B cell (primary cell): ENCODE results near the gene LMO7. TPM values are rescaled to one million over a fixed set of nuclear protein-coding genes. Genes with fewer than 3 reads are reported as not detected.

Source experiments
- ATAC-seq: fragments of 200-7000 bp; cut with Tn5 transposase; one replicate; pipeline ENCODE4 v1.10.0; 2021; ENCODE audit warnings: low read depth, mild to moderate bottlenecking, moderate number of reproducible peaks, moderate library complexity
- CTCF ChIA-PET: fragments of 350-600 bp; sonication (Branson Sonifier 250); formaldehyde crosslinking; loops from one replicate; lab custom pipeline; 2021; ENCODE audit warnings: antibody characterized with exemption, inconsistent platforms; lab: Charles Lee
- POLR2A ChIA-PET: fragments of 350-600 bp; sonication (Branson Sonifier 250); formaldehyde crosslinking; loops from one replicate; lab custom pipeline; 2021; ENCODE audit warnings: antibody characterized with exemption; lab: Charles Lee
- DNase-seq: peaks from one replicate; pipeline ENCODE4 v3.0.0; 2013
- H2AFZ ChIP-seq: 2 replicates; pipeline ENCODE4 v1.6.1; 2012; ENCODE audit warnings: mild to moderate bottlenecking, low read depth, low read length; ENCODE audit not compliant: insufficient read depth, poor library complexity, severe bottlenecking
- H3K27ac ChIP-seq, 2 donors: 1 replicate in 1 of 2; 2 replicates in 1 of 2; pipeline ENCODE4 v1.5.1; 2012 to 2013; ENCODE audit warnings: low read length in 2 of 2, mild to moderate bottlenecking in 2 of 2, moderate library complexity in 1 of 2
- H3K27me3 ChIP-seq, 4 experiments: fragments of 200-600 bp in 1 of 4; sonication (generic) in 1 of 4; replicated peaks in 1 of 4; 1 replicate in 2 of 4; 2 replicates in 2 of 4; pipeline versions ENCODE4 v1.6.1 to v1.7.0; 2013 to 2016; ENCODE audit warnings: low read length in 3 of 4, mild to moderate bottlenecking in 2 of 4, mixed read lengths in 1 of 4, moderate library complexity in 1 of 4; ENCODE audit not compliant: insufficient read depth in 4 of 4, control insufficient read depth in 3 of 4; ENCODE audit errors: control extremely low read depth in 1 of 4
- H3K36me3 ChIP-seq, 2 experiments: replicated peaks in 1 of 2; 1 replicate in 1 of 2; 2 replicates in 1 of 2; pipeline versions ENCODE4 v1.6.1 to v1.7.1; 2013; ENCODE audit warnings: low read length in 1 of 2; ENCODE audit not compliant: insufficient read depth in 2 of 2, control insufficient read depth in 1 of 2; ENCODE audit errors: control extremely low read depth in 1 of 2, extremely low read depth in 1 of 2
- H3K4me1 ChIP-seq, 2 donors: fragments of 200-600 bp in 1 of 2; sonication (generic) in 1 of 2; 1 replicate in 1 of 2; 2 replicates in 1 of 2; pipeline versions ENCODE4 v1.5.1 to v1.6.1; 2013 to 2017; ENCODE audit warnings: low read length in 2 of 2; ENCODE audit not compliant: control insufficient read depth in 2 of 2, insufficient read depth in 2 of 2
- H3K4me2 ChIP-seq: replicated peaks from 2 replicates; pipeline ENCODE3; 2012; ENCODE audit warnings: mild to moderate bottlenecking, low read depth, low read length; ENCODE audit not compliant: poor library complexity, severe bottlenecking
- H3K4me3 ChIP-seq, 5 experiments: fragments of 200-600 bp in 1 of 5; sonication (generic) in 1 of 5; 1 replicate in 3 of 5; 2 replicates in 2 of 5; pipeline versions ENCODE4 v1.5.1 to v1.7.0; 2011 to 2016; ENCODE audit warnings: low read length in 4 of 5, mild to moderate bottlenecking in 4 of 5, low read depth in 2 of 5, control low read depth in 1 of 5, moderate library complexity in 1 of 5; ENCODE audit not compliant: insufficient read depth in 1 of 5; ENCODE audit errors: control extremely low read depth in 1 of 5, extremely low read depth in 1 of 5
- H3K79me2 ChIP-seq: fragments of 200-600 bp; sonication (generic); one replicate; pipeline ENCODE4 v1.6.0; 2016; ENCODE audit warnings: low read length; ENCODE audit not compliant: control insufficient read depth, insufficient read depth
- H3K9ac ChIP-seq: fragments of 200-600 bp; sonication (generic); 2 replicates; pipeline ENCODE4 v1.6.1; 2017; ENCODE audit warnings: mild to moderate bottlenecking, low read length, moderate library complexity
- H3K9me3 ChIP-seq, 3 donors: one replicate each; pipeline versions ENCODE4 v1.6.1 to v1.7.1; 2013; ENCODE audit warnings: low read length in 2 of 3; ENCODE audit not compliant: control insufficient read depth in 2 of 3, insufficient read depth in 1 of 3; ENCODE audit errors: control extremely low read depth in 1 of 3
- H4K20me1 ChIP-seq: 2 replicates; pipeline ENCODE4 v1.6.0; 2012; ENCODE audit warnings: mild to moderate bottlenecking, low read length; ENCODE audit not compliant: insufficient read depth, control insufficient read depth, poor library complexity, severe bottlenecking
- H3K27ac Mint-ChIP-seq: one replicate; pipeline ENCODE4 v1.8.0; 2021; ENCODE audit warnings: mixed read lengths
- H3K27me3 Mint-ChIP-seq: one replicate; pipeline ENCODE4 v1.8.0; 2021; ENCODE audit warnings: mixed read lengths
- H3K4me1 Mint-ChIP-seq: one replicate; pipeline ENCODE4 v1.8.0; 2021; ENCODE audit warnings: mixed read lengths
- H3K4me3 Mint-ChIP-seq: one replicate; pipeline ENCODE4 v1.8.0; 2021; ENCODE audit warnings: mixed read lengths
- H3K9me3 Mint-ChIP-seq: one replicate; pipeline ENCODE4 v1.8.0; 2022; ENCODE audit warnings: mixed read lengths; ENCODE audit not compliant: insufficient read depth
- EZH2 ChIP-seq: IDR thresholded peaks from 2 replicates; pipeline ENCODE4 v1.6.1; 2012; ENCODE audit warnings: borderline replicate concordance, low read depth, mild to moderate bottlenecking, moderate library complexity, low read length; ENCODE audit not compliant: insufficient read depth, poor library complexity, severe bottlenecking
- WGBS: methylation state at CpG from one replicate; pipeline ENCODE4 v1.1.5; 2013; ENCODE audit warnings: missing lambda C conversion rate; ENCODE audit not compliant: insufficient coverage; 5-methylcytosine and 5-hydroxymethylcytosine counted together
- intact Hi-C: fragments of 100-400 bp; cut with micrococcal nuclease; formaldehyde crosslinking; loops from one replicate; pipeline ENCODE4 v1.10.0; 2022
- polyA plus RNA-seq: library from polyadenylated mRNA; depleted of rRNA; stranded (reverse); fragments of >200 nt; gene quantifications from 2 replicates; pipeline ENCODE4 v1.2.3, GENCODE V29; 2012
- total RNA-seq, 2 donors: library from RNA; stranded (reverse); fragments of 120-200 nt in 1 of 2; gene quantifications; 1 replicate in 1 of 2; 2 replicates in 1 of 2; pipeline versions ENCODE4 v1.2.3 to v1.2.4, GENCODE V29; 2013 to 2022
- TF ChIP-seq, protein P1 (sequence below): fragments of 200-600 bp; IDR thresholded peaks from one replicate; pipeline ENCODE4 v1.8.0; 2022; ENCODE audit warnings: antibody characterized with exemption, mild to moderate bottlenecking

Gene LMO7
- total and polyA plus RNA-seq, 2 donors (not counting 1 experiment from before 2014, with no cell fraction given) = 7.8 to 17.4 TPM

DNA sequence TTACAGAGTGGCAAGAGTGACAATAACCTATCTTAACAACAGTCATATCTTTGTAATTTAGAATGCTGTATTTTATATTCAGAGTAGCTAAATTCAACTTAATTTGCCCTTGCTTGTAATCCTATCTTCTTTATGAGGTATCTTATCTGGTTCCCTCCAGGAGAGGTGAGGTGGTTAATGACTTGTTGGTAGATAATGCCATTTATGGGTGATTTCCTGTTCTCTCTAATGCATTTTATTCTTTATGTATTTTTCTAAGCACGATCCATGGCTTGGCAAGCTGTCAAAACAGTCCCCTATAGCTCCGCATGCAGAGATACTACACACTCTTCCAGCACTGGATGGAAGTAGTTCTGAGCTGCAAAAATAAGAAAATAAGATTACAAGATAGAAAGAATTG, 267.9 kb downstream of the LMO7 start:
- Histone ChIP-seq H3K27ac (no peak overlapping the region), H3K79me2 (no peaks in the 10 kb centered on the region), H4K20me1 (no peaks in the 10 kb centered on the region), H3K4me3 (no peak overlapping the region), H3K4me1 (no peaks in the 10 kb centered on the region), H3K4me2 (no peak overlapping the region), H3K9me3 (peaks cover 0 to 3% (median 0%) of the 10 kb centered on the region in 3 donors), H3K9ac (no peak overlapping the region), H3K27me3 (no peaks in the 10 kb centered on the region), H2AFZ (no peak overlapping the region), H3K36me3 (no peaks in the 10 kb centered on the region)
- no peak for TF ChIP-seq EZH2
- TF ChIP-seq, protein P1, sequence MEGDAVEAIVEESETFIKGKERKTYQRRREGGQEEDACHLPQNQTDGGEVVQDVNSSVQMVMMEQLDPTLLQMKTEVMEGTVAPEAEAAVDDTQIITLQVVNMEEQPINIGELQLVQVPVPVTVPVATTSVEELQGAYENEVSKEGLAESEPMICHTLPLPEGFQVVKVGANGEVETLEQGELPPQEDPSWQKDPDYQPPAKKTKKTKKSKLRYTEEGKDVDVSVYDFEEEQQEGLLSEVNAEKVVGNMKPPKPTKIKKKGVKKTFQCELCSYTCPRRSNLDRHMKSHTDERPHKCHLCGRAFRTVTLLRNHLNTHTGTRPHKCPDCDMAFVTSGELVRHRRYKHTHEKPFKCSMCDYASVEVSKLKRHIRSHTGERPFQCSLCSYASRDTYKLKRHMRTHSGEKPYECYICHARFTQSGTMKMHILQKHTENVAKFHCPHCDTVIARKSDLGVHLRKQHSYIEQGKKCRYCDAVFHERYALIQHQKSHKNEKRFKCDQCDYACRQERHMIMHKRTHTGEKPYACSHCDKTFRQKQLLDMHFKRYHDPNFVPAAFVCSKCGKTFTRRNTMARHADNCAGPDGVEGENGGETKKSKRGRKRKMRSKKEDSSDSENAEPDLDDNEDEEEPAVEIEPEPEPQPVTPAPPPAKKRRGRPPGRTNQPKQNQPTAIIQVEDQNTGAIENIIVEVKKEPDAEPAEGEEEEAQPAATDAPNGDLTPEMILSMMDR = no peak
- H3K9me3 Mint-ChIP-seq = peaks cover 3% of the 10 kb centered on the region
- ChIA-PET POLR2A (no interaction called here), CTCF (interaction anchor here (2.0 kb wide), 1 partner anchor 11 kb away, joined by 4 read pairs; no protein-coding TSS in a partner anchor)
- no peak for DNase-seq
- WGBS = no CpG with 5 or more reads among the region's 2 CpGs
- no peak overlapping the region for H3K27ac Mint-ChIP-seq
- H3K27me3 Mint-ChIP-seq = peaks cover 2% of the 10 kb centered on the region
- H3K4me1 Mint-ChIP-seq = no peaks in the 10 kb centered on the region
- no peak overlapping the region for H3K4me3 Mint-ChIP-seq
- ATAC-seq = no peak
- intact Hi-C loops = no loop called here

DNA sequence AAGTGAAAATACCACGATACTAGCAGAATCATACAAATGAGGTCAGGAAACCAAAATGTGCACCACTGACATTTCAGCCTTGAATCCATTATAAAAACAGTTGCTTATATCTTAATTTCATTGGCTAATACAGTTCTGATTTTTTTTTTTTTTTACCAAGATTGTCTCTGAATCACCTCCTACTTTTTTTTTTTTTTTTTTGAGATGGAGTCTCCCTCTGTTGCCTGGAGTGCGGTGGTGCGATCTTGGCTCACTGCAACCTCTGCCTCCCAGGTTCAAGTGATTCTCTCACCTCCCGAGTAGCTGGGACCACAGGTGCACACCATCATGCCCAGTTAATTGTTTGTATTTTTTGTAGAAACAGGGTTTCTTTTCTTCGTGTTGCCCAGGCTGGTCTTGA, 270.2 kb downstream of the LMO7 start:
- Histone ChIP-seq H2AFZ (no peak overlapping the region), H3K4me2 (no peak overlapping the region), H3K4me3 (no peak overlapping the region), H4K20me1 (no peaks in the 10 kb centered on the region), H3K27me3 (no peaks in the 10 kb centered on the region), H3K4me1 (no peaks in the 10 kb centered on the region), H3K27ac (no peak overlapping the region), H3K9ac (no peak overlapping the region), H3K9me3 (no peaks in the 10 kb centered on the region), H3K79me2 (no peaks in the 10 kb centered on the region), H3K36me3 (no peaks in the 10 kb centered on the region)
- Mint-ChIP-seq H3K4me3 (no peak overlapping the region), H3K27me3 (peaks cover 2% of the 10 kb centered on the region), H3K27ac (no peak overlapping the region), H3K4me1 (no peaks in the 10 kb centered on the region), H3K9me3 (no peaks in the 10 kb centered on the region)
- ATAC-seq (no peak), DNase-seq (no peak)
- POLR2A ChIA-PET = no interaction called here
- intact Hi-C loops = no loop called here
- WGBS = no CpG with 5 or more reads among the region's 5 CpGs
- CTCF ChIA-PET = no interaction called here
- TF ChIP-seq, protein P1 = no peak
- TF ChIP-seq EZH2 = no peak
